Neural cell (in vitro differentiated cells): ENCODE data around the gene ERMARD. TPM values are rescaled to one million over a fixed set of nuclear protein-coding genes. Genes with fewer than 3 reads are reported as not detected.

Source experiments
- H2AFZ ChIP-seq: fragments of 200-600, 300-800 bp; sonication (generic), shearing (Covaris generic); 2 replicates; pipeline ENCODE4 v1.6.0; 2014; ENCODE audit warnings: low read depth, mild to moderate bottlenecking, antibody characterized with exemption, low read length, moderate library complexity
- H3F3A ChIP-seq: fragments of 200-600 bp; shearing (Covaris generic); 2 replicates; pipeline ENCODE4 v1.6.1; 2016; ENCODE audit warnings: mild to moderate bottlenecking, moderate library complexity, mixed read lengths, antibody characterized with exemption, low read length; ENCODE audit not compliant: insufficient read depth, poor library complexity, severe bottlenecking
- H3K27ac ChIP-seq: fragments of 200-600, 300-800 bp; sonication (generic), shearing (Covaris generic); 2 replicates; pipeline ENCODE4 v1.5.1; 2014; ENCODE audit warnings: mild to moderate bottlenecking, low read length, moderate library complexity
- H3K27me3 ChIP-seq: fragments of 300-800, 200-600 bp; sonication (generic), shearing (Covaris generic); 2 replicates; pipeline ENCODE4 v1.6.0; 2014; ENCODE audit warnings: mild to moderate bottlenecking, low read depth, low read length, moderate library complexity; ENCODE audit not compliant: insufficient read depth
- H3K36me3 ChIP-seq: fragments of 300-800, 200-600 bp; sonication (generic), shearing (Covaris generic); 2 replicates; pipeline ENCODE4 v1.5.1; 2014; ENCODE audit warnings: mild to moderate bottlenecking, antibody characterized with exemption, low read length, moderate library complexity; ENCODE audit not compliant: insufficient read depth
- H3K4me2 ChIP-seq: fragments of 300-800, 200-600 bp; sonication (generic), shearing (Covaris generic); 2 replicates; pipeline ENCODE4 v1.6.0; 2014; ENCODE audit warnings: mild to moderate bottlenecking, low read length
- H3K4me3 ChIP-seq: fragments of 300-800, 200-600 bp; sonication (generic), shearing (Covaris generic); 2 replicates; pipeline ENCODE4 v1.5.1; 2014; ENCODE audit warnings: mild to moderate bottlenecking, low read length, moderate library complexity
- H3K79me2 ChIP-seq: fragments of 200-600 bp; shearing (Covaris generic); replicated peaks from 2 replicates; pipeline ENCODE4 v1.6.0; 2014; ENCODE audit warnings: mild to moderate bottlenecking, low read length, moderate library complexity; ENCODE audit not compliant: insufficient read depth
- H3K9ac ChIP-seq: fragments of 300-800, 200-600 bp; sonication (generic), shearing (Covaris generic); 2 replicates; pipeline ENCODE4 v1.6.1; 2016; ENCODE audit warnings: mild to moderate bottlenecking, low read length, mixed read lengths
- H3K9me2 ChIP-seq: fragments of 200-600 bp; shearing (Covaris generic); 2 replicates; pipeline ENCODE4 v1.6.1; 2016; ENCODE audit warnings: mild to moderate bottlenecking, low read length, mixed read lengths; ENCODE audit not compliant: insufficient read depth
- H3K9me3 ChIP-seq: fragments of 200-600, 300-800 bp; sonication (generic), shearing (Covaris generic); 2 replicates; pipeline ENCODE4 v1.6.1; 2016; ENCODE audit warnings: mild to moderate bottlenecking, mixed run types, low read length, moderate library complexity, mixed read lengths
- H4K20me1 ChIP-seq: fragments of 200-600 bp; shearing (Covaris generic); 2 replicates; pipeline ENCODE4 v1.6.1; 2016; ENCODE audit warnings: mild to moderate bottlenecking, mixed run types; ENCODE audit not compliant: insufficient read depth
- CTCF ChIP-seq: fragments of 450-650 bp; IDR thresholded peaks from 2 replicates; pipeline ENCODE4 v1.5.1; 2014; ENCODE audit warnings: antibody characterized with exemption, mild to moderate bottlenecking, moderate library complexity; ENCODE audit not compliant: poor library complexity, severe bottlenecking
- EP300 ChIP-seq: fragments of 450-650 bp; conservative IDR thresholded peaks from 2 replicates; pipeline ENCODE4 v1.6.1; 2014; ENCODE audit warnings: antibody characterized with exemption, mild to moderate bottlenecking, moderate library complexity; ENCODE audit not compliant: poor library complexity, severe bottlenecking
- EZH2 ChIP-seq: fragments of 200-600, 300-800 bp; shearing (Covaris generic), sonication (generic); IDR thresholded peaks from 2 replicates; pipeline ENCODE4 v1.6.1; 2014; ENCODE audit warnings: antibody characterized with exemption, low read length, borderline replicate concordance, mild to moderate bottlenecking; ENCODE audit not compliant: insufficient read depth, poor library complexity, severe bottlenecking
- MXI1 ChIP-seq: fragments of 450-650 bp; conservative IDR thresholded peaks from 2 replicates; pipeline ENCODE4 v1.6.1; 2014; ENCODE audit warnings: antibody characterized with exemption, mild to moderate bottlenecking; ENCODE audit not compliant: poor library complexity, severe bottlenecking
- POLR2AphosphoS5 ChIP-seq: IDR thresholded peaks from 2 replicates; pipeline ENCODE4 v1.6.1; 2012
- RAD21 ChIP-seq: fragments of 450-650 bp; conservative IDR thresholded peaks from 2 replicates; pipeline ENCODE4 v1.6.1; 2014; ENCODE audit warnings: antibody characterized with exemption, mild to moderate bottlenecking, moderate library complexity
- REST ChIP-seq: IDR thresholded peaks from 2 replicates; pipeline ENCODE4 v1.6.1; 2012; ENCODE audit warnings: borderline replicate concordance
- SMC3 ChIP-seq: fragments of 450-650 bp; conservative IDR thresholded peaks from 2 replicates; pipeline ENCODE4 v1.6.1; 2014; ENCODE audit warnings: antibody characterized with exemption, mild to moderate bottlenecking, moderate library complexity; ENCODE audit not compliant: poor library complexity
- TAF1 ChIP-seq: IDR thresholded peaks from 2 replicates; pipeline ENCODE4 v1.6.1; 2012; ENCODE audit warnings: low read depth
- polyA plus RNA-seq: library from polyadenylated mRNA; depleted of rRNA; stranded (reverse); fragments of >200 nt; gene quantifications from 2 replicates; pipeline ENCODE4 v1.2.3, GENCODE V29; 2014

ERMARD gene
- polyA plus RNA-seq, 1 donor from 2014 or later = 51.2 TPM

GRCh38 chr6:169828176-169828575 lies 76.8 kb downstream of the ERMARD start:
- H3K4me3 ChIP-seq = no peak overlapping the region
- H3K9ac ChIP-seq = no peak overlapping the region
- H3K9me2 ChIP-seq = no peaks in the 10 kb centered on the region
- no peaks in the 10 kb centered on the region for H3K27me3 ChIP-seq
- H3K27ac ChIP-seq = no peak overlapping the region
- no peaks in the 10 kb centered on the region for H3K79me2 ChIP-seq
- no peaks in the 10 kb centered on the region for H3F3A ChIP-seq
- H3K9me3 ChIP-seq = no peaks in the 10 kb centered on the region
- H3K4me2 ChIP-seq = no peak overlapping the region
- H3K36me3 ChIP-seq = no peaks in the 10 kb centered on the region
- TF ChIP-seq TAF1 = no peak
- no peak for TF ChIP-seq SMC3
- H4K20me1 ChIP-seq = no peaks in the 10 kb centered on the region
- no peak overlapping the region for H2AFZ ChIP-seq

- H3F3A ChIP-seq = no peaks in the 10 kb centered on the region
- no peak overlapping the region for H3K9ac ChIP-seq
- H3K27ac ChIP-seq = no peak overlapping the region
- no peaks in the 10 kb centered on the region for H3K9me2 ChIP-seq
- H3K36me3 ChIP-seq = no peaks in the 10 kb centered on the region
- TF ChIP-seq SMC3 (no peak), RAD21 (no peak), EZH2 (no peak), CTCF (no peak), EP300 (no peak), REST (no peak), POLR2AphosphoS5 (no peak), TAF1 (no peak), MXI1 (no peak)
- no peak overlapping the region for H3K4me2 ChIP-seq
- H3K79me2 ChIP-seq = no peaks in the 10 kb centered on the region
- no peaks in the 10 kb centered on the region for H3K27me3 ChIP-seq
- no peaks in the 10 kb centered on the region for H4K20me1 ChIP-seq
- H3K4me3 ChIP-seq = no peak overlapping the region
- H3K9me3 ChIP-seq = no peaks in the 10 kb centered on the region
- H2AFZ ChIP-seq = no peak overlapping the region
Observed at GRCh38 chr6:169829786-169830185, 78.4 kb downstream of the ERMARD start.

GRCh38 chr6:169830876-169831275 lies 79.5 kb downstream of the ERMARD start:
- no peak overlapping the region for H3K4me2 ChIP-seq
- H3K36me3 ChIP-seq = no peaks in the 10 kb centered on the region
- no peaks in the 10 kb centered on the region for H3K27me3 ChIP-seq
- H3F3A ChIP-seq = no peaks in the 10 kb centered on the region
- no peaks in the 10 kb centered on the region for H3K9me3 ChIP-seq
- no peaks in the 10 kb centered on the region for H3K9me2 ChIP-seq
- no peaks in the 10 kb centered on the region for H4K20me1 ChIP-seq
- no peak overlapping the region for H3K9ac ChIP-seq
- H3K27ac ChIP-seq = no peak overlapping the region
- no peaks in the 10 kb centered on the region for H3K79me2 ChIP-seq
- TF ChIP-seq MXI1 (no peak), POLR2AphosphoS5 (no peak), CTCF (no peak), SMC3 (no peak), EZH2 (no peak), REST (no peak), TAF1 (no peak), EP300 (no peak), RAD21 (no peak)
- H3K4me3 ChIP-seq = no peak overlapping the region
- no peak overlapping the region for H2AFZ ChIP-seq
